WERI-Rb-1 (cell line): ENCODE data around the gene MAP3K7CL.
A peak's percentile ranks its signal among the peaks of the same experiment; 100 is the strongest.

Experiments used
- DNase-seq: peaks from one replicate; pipeline ENCODE4 v3.0.0-alpha.2; 2020
- H3K27ac ChIP-seq: fragments of 250-450 bp; sonication (Bioruptor Pico); 2 replicates; pipeline ENCODE4 v1.5.1; 2020; ENCODE audit warnings: mild to moderate bottlenecking, moderate library complexity
- H3K27me3 ChIP-seq: fragments of 250-450 bp; sonication (Bioruptor Pico); 2 replicates; pipeline ENCODE4 v1.5.1; 2021; ENCODE audit warnings: mild to moderate bottlenecking, low read depth, moderate library complexity; ENCODE audit not compliant: insufficient read depth, severe bottlenecking
- H3K36me3 ChIP-seq: fragments of 250-450 bp; sonication (Bioruptor Pico); 2 replicates; pipeline ENCODE4 v1.5.1; 2020; ENCODE audit warnings: mild to moderate bottlenecking, moderate library complexity
- H3K4me3 ChIP-seq: 2 replicates; pipeline ENCODE4 v1.5.1; 2011; ENCODE audit warnings: low read depth, mild to moderate bottlenecking, control low read depth, low read length
- H3K9me3 ChIP-seq: fragments of 250-450 bp; sonication (Bioruptor Pico); 2 replicates; pipeline ENCODE4 v1.5.1; 2021; ENCODE audit warnings: mild to moderate bottlenecking, moderate library complexity; ENCODE audit not compliant: severe bottlenecking
- TF ChIP-seq, protein P1 (sequence below): IDR thresholded peaks from 2 replicates; pipeline ENCODE4 v1.5.1; 2011; ENCODE audit warnings: low read depth, mild to moderate bottlenecking, control low read depth, inconsistent platforms, low read length

Gene MAP3K7CL

DNA sequence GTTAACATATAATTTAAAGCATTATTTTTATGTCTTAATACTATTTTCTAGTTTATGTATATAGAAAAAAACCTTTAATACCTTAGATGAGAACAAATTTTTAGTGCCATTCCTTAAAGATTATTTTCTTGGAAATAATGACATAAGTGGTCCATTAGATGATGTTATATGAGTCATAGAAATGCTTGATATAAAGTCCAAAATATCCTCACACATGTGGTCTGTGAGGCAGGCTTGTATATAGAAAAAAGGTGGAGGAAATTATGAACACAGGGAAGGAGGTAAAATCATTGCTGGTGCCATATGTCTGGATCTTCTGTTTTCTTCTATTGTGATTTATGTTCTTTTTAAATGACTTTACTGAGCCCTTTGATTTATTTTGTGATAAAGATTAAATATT, 79.3 kb downstream of the MAP3K7CL start:
- H3K27me3 ChIP-seq: no peaks in the 10 kb centered on the region
- no peak overlapping the region for H3K27ac ChIP-seq
- no peak for DNase-seq
- no peaks in the 10 kb centered on the region for H3K36me3 ChIP-seq
- H3K4me3 ChIP-seq: no peak overlapping the region
- TF ChIP-seq, protein P1, sequence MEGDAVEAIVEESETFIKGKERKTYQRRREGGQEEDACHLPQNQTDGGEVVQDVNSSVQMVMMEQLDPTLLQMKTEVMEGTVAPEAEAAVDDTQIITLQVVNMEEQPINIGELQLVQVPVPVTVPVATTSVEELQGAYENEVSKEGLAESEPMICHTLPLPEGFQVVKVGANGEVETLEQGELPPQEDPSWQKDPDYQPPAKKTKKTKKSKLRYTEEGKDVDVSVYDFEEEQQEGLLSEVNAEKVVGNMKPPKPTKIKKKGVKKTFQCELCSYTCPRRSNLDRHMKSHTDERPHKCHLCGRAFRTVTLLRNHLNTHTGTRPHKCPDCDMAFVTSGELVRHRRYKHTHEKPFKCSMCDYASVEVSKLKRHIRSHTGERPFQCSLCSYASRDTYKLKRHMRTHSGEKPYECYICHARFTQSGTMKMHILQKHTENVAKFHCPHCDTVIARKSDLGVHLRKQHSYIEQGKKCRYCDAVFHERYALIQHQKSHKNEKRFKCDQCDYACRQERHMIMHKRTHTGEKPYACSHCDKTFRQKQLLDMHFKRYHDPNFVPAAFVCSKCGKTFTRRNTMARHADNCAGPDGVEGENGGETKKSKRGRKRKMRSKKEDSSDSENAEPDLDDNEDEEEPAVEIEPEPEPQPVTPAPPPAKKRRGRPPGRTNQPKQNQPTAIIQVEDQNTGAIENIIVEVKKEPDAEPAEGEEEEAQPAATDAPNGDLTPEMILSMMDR: no peak
- no peaks in the 10 kb centered on the region for H3K9me3 ChIP-seq

DNA sequence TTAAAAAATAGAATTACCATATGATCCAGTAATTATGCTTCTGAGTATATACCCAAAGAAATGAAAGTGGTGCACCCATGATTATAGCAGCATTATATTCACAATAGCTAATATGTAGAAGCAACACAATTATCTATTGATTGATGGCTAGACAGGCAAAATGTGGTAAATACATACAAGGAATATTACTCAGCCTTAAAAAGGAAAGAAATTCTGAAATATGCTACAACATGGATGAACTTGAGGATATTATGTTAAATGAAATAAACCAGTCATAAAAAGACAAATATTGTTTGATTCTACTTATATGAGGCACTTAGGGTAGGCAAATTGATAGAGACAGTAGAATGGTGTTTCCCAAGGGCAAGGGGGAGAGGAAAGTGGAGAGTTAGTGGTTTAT, 80.8 kb downstream of the MAP3K7CL start:
- H3K27me3 ChIP-seq: no peaks in the 10 kb centered on the region

DNA sequence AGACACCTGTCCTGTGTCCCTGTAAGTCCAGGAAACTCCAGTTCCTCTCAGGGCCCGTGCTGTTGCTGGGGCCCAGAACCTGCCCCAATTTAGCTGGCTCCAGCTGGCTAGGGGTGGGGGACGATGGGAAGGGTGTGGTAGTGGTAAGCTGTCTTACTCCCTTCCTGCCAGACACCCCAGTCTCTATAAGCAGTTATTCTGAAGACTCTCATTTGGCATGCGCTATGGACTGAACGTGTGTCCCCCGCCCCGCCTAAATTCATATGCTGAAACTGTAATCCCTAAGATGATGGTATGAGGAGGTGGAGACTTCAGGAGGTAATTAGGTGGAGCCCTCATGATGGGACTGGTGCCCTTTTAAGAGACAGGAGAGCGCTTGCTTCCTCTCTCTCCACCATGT, 82.0 kb downstream of the MAP3K7CL start:
- no peak overlapping the region for H3K4me3 ChIP-seq
- TF ChIP-seq, protein P1: no peak
- H3K36me3 ChIP-seq: no peaks in the 10 kb centered on the region
- H3K27ac ChIP-seq: no peak overlapping the region
- no peaks in the 10 kb centered on the region for H3K27me3 ChIP-seq
- no peaks in the 10 kb centered on the region for H3K9me3 ChIP-seq
- no peak for DNase-seq

More for the DNA sequence above, 80.8 kb downstream of the MAP3K7CL start:
- Histone ChIP-seq H3K36me3 (no peaks in the 10 kb centered on the region), H3K9me3 (no peaks in the 10 kb centered on the region), H3K4me3 (no peak overlapping the region), H3K27ac (no peak overlapping the region)
- DNase-seq: no peak
- TF ChIP-seq, protein P1: no peak

DNA sequence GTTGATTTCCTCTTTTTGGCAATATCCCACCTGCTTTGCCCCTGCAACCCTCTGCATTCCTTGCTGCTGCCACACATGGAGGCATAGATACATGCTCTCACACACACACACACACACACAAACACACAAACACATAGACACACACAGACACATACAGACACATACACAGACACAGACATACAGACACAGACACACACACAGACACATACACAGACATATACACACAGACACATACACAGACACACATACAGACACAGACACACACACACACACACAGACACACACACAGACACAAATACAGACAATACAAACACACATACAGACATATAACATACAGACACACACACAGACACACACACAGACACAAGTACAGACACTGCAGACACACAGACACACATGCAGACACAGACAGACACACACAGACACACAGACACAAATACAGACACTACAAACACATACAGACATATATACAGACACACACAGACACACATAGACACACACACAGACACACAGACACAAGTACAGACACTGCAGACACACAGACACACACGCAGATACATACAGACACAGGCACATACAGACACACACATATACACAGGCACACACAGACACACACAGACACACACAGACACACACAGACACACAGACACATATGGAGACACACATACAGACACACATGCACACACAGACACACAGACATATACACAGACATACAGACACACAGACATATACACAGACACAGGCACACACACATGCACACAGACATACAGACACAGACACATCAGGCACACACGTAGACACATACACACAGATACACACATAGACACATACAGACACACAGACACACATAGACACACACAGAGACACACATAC, 83.3 kb downstream of the MAP3K7CL start:
- no peak overlapping the region for H3K4me3 ChIP-seq
- no peaks in the 10 kb centered on the region for H3K9me3 ChIP-seq
- no peak for DNase-seq
- H3K27ac ChIP-seq: peak overlapping the region; percentile 73; the same call in 1 of the 2 replicates
- no peaks in the 10 kb centered on the region for H3K36me3 ChIP-seq
- TF ChIP-seq, protein P1: no peak
- H3K27me3 ChIP-seq: no peaks in the 10 kb centered on the region

DNA sequence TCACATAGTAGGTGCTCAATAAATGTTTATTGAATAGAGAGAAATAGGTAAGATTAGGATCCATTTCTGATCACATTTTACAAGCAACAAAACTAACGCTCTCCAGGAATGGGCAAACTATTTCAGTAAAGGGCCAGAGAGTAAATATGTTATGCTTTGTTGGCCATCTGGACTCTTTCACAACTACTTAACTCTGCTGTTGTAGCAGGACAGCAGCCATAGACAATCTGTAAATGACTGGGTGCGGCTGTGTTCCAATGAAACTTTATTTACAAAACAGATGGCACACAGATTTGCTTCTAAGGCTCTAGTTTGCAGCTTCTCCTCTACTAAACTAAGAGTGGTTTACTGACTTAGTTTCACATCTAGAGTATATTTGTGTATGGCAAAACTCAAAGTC, 85.3 kb downstream of the MAP3K7CL start:
- H3K27me3 ChIP-seq: no peaks in the 10 kb centered on the region
- TF ChIP-seq, protein P1: no peak
- H3K27ac ChIP-seq: peak overlapping the region; percentile 73
- H3K4me3 ChIP-seq: no peak overlapping the region
- no peaks in the 10 kb centered on the region for H3K9me3 ChIP-seq
- peak; percentile 55 for DNase-seq
- H3K36me3 ChIP-seq: no peaks in the 10 kb centered on the region
